SK-N-SH (cell line): ENCODE measurements around the gene HOXB9. TPM values are rescaled to one million over a fixed set of nuclear protein-coding genes. Genes with fewer than 3 reads are reported as not detected.

ENCODE experiments used
- CTCF ChIA-PET: fragments of 300-600, 350-600 bp; formaldehyde crosslinking; extraction: SDS; loops from one replicate; lab custom pipeline; 2021; lab: Yijun Ruan, JAX
- POLR2A ChIA-PET: fragments of 350-600 bp; sonication (Branson Sonifier 250); formaldehyde crosslinking; extraction: SDS; loops from one replicate; lab custom pipeline; 2020; ENCODE audit warnings: antibody characterized with exemption, inconsistent platforms; lab: Yijun Ruan, JAX
- DNase-seq: peaks from one replicate; pipeline ENCODE4 v3.0.0; 2012
- H2AFZ ChIP-seq: fragments of 200-600 bp; sonication (generic); 2 replicates; pipeline ENCODE4 v1.8.1; 2016; ENCODE audit warnings: antibody characterized with exemption, mild to moderate bottlenecking, low read depth
- H3F3A ChIP-seq: fragments of 200-600 bp; sonication (generic); replicated peaks from 2 replicates; pipeline ENCODE3; 2016; ENCODE audit warnings: antibody characterized with exemption, mild to moderate bottlenecking; ENCODE audit not compliant: insufficient read depth
- H3K27ac ChIP-seq, 2 experiments: fragments of 200-500 bp in 1 of 2; fragments of 200-600 bp in 1 of 2; sonication (Bioruptor generic) in 1 of 2; sonication (generic), shearing (Covaris generic) in 1 of 2; 2 replicates each; pipeline versions ENCODE4 v1.5.1 to v1.6.1; 2014 to 2016; ENCODE audit warnings: low read depth in 2 of 2, inconsistent platforms in 1 of 2, low read length in 1 of 2, mild to moderate bottlenecking in 1 of 2, mixed read lengths in 1 of 2
- H3K27me3 ChIP-seq: fragments of 200-600 bp; sonication (generic), shearing (Covaris generic); 2 replicates; pipeline ENCODE4 v1.6.1; 2016; ENCODE audit warnings: mixed run types; ENCODE audit not compliant: insufficient read depth
- H3K36me3 ChIP-seq, 2 experiments: fragments of 200-500 bp in 1 of 2; fragments of 200-600 bp in 1 of 2; sonication (Bioruptor generic) in 1 of 2; sonication (generic) in 1 of 2; replicated peaks in 1 of 2; 2 replicates each; pipeline versions ENCODE3 to v1.5.1; 2014 to 2016; ENCODE audit warnings: low read length in 1 of 2, mild to moderate bottlenecking in 1 of 2; ENCODE audit not compliant: insufficient read depth in 2 of 2, control insufficient read depth in 1 of 2
- H3K4me1 ChIP-seq, 2 experiments: fragments of 200-500 bp in 1 of 2; fragments of 200-600 bp in 1 of 2; sonication (Bioruptor generic) in 1 of 2; sonication (generic), shearing (Covaris generic) in 1 of 2; 2 replicates each; pipeline versions ENCODE4 v1.5.1 to v1.6.1; 2014 to 2016; ENCODE audit warnings: low read depth in 1 of 2, low read length in 1 of 2, mixed run types in 1 of 2; ENCODE audit not compliant: insufficient read depth in 2 of 2, control insufficient read depth in 1 of 2
- H3K4me2 ChIP-seq: fragments of 200-600 bp; sonication (generic), shearing (Covaris generic); 2 replicates; pipeline ENCODE4 v1.6.1; 2017; ENCODE audit warnings: mixed run types
- H3K4me3 ChIP-seq, 2 experiments: fragments of 200-500 bp in 1 of 2; fragments of 200-600 bp in 1 of 2; sonication (Bioruptor generic) in 1 of 2; sonication (generic), shearing (Covaris generic) in 1 of 2; 2 replicates each; pipeline versions ENCODE4 v1.5.1 to v1.8.1; 2014 to 2016; ENCODE audit warnings: low read depth in 2 of 2, inconsistent platforms in 1 of 2, low read length in 1 of 2, mild to moderate bottlenecking in 1 of 2, mixed read lengths in 1 of 2, moderate library complexity in 1 of 2
- H3K79me2 ChIP-seq: fragments of 200-600 bp; sonication (generic); 2 replicates; pipeline ENCODE4 v1.8.1; 2017; ENCODE audit warnings: mild to moderate bottlenecking; ENCODE audit not compliant: insufficient read depth
- H3K9ac ChIP-seq: fragments of 200-600 bp; sonication (generic); 2 replicates; pipeline ENCODE4 v1.6.1; 2017; ENCODE audit warnings: mixed run types
- H3K9me2 ChIP-seq: fragments of 200-600 bp; sonication (generic); 2 replicates; pipeline ENCODE4 v1.6.1; 2017; ENCODE audit warnings: mixed run types
- H3K9me3 ChIP-seq: fragments of 200-600 bp; sonication (generic); 2 replicates; pipeline ENCODE4 v1.6.1; 2017; ENCODE audit warnings: mixed run types, mild to moderate bottlenecking, moderate library complexity
- H4K20me1 ChIP-seq: fragments of 200-600 bp; sonication (generic); 2 replicates; pipeline ENCODE4 v1.6.1; 2017; ENCODE audit warnings: mild to moderate bottlenecking, mixed run types; ENCODE audit not compliant: insufficient read depth
- EZH2phosphoT487 ChIP-seq: fragments of 200-600 bp; sonication (generic); IDR thresholded peaks from 2 replicates; pipeline ENCODE4 v1.6.1; 2017; ENCODE audit warnings: low read depth, mixed run types, mild to moderate bottlenecking, antibody characterized with exemption, moderate library complexity, borderline replicate concordance
- FOXM1 ChIP-seq: IDR thresholded peaks from 2 replicates; pipeline ENCODE4 v1.4.0; 2012; ENCODE audit warnings: low read depth, mild to moderate bottlenecking
- MXI1 ChIP-seq: IDR thresholded peaks from 2 replicates; pipeline ENCODE4 v1.6.1; 2012; ENCODE audit warnings: mild to moderate bottlenecking, low read depth, low read length, improper control_type of control experiment
- TEAD4 ChIP-seq: IDR thresholded peaks from 2 replicates; pipeline ENCODE4 v1.4.0; 2012; ENCODE audit warnings: mild to moderate bottlenecking, borderline replicate concordance; ENCODE audit not compliant: insufficient read depth
- USF1 ChIP-seq: IDR thresholded peaks from 2 replicates; pipeline ENCODE4 v1.4.0; 2012; ENCODE audit warnings: low read depth, borderline replicate concordance
- WGBS: methylation state at CpG from one replicate; pipeline ENCODE4 v1.1.6; 2017; ENCODE audit warnings: low lambda C conversion rate; 5-methylcytosine and 5-hydroxymethylcytosine counted together
- polyA plus RNA-seq, 3 experiments: library from polyadenylated mRNA; depleted of rRNA; stranded (reverse); fragments of >200 nt; gene quantifications; 2 replicates each; pipeline ENCODE4 v1.2.3, GENCODE V29; 2012
- TF ChIP-seq, protein P1 (sequence below): IDR thresholded peaks from 2 replicates; pipeline ENCODE4 v1.4.0; 2012; ENCODE audit warnings: low read depth, borderline replicate concordance

The HOXB9 gene
- polyA plus RNA-seq, 1 of the 3 experiments (the other 2 are of a cell fraction): not detected

GRCh38 chr17:48616717-48617470, 9.3 kb downstream of the HOXB9 start:
- Histone ChIP-seq H3K79me2 (no peaks in the 10 kb centered on the region), H2AFZ (no peak overlapping the region), H3K4me3 (no peak overlapping the region), H3K9ac (no peak overlapping the region), H3K27me3 (peaks cover 99% of the 10 kb centered on the region), H3K36me3 (no peaks in the 10 kb centered on the region), H3F3A (no peaks in the 10 kb centered on the region), H3K27ac (no peak overlapping the region), H3K9me3 (no peaks in the 10 kb centered on the region), H3K9me2 (no peaks in the 10 kb centered on the region), H4K20me1 (peaks cover 27% of the 10 kb centered on the region), H3K4me2 (no peak overlapping the region), H3K4me1 (no peaks in the 10 kb centered on the region)
- ChIA-PET CTCF (interaction anchor here (0.7 to 5.9 kb wide), 23 partner anchors 15 to 592 kb away, joined by 3 to 59 read pairs (median 11); partner anchors contain the start of gene HOXB5), POLR2A (no interaction called here)
- WGBS: 8% methylated on average over 15 of the region's 15 CpGs
- TF ChIP-seq EZH2phosphoT487 (0 out of 2 replicates have a peak, but pooled peaks have one; percentile 8), TEAD4 (no peak)
- TF ChIP-seq, protein P1, sequence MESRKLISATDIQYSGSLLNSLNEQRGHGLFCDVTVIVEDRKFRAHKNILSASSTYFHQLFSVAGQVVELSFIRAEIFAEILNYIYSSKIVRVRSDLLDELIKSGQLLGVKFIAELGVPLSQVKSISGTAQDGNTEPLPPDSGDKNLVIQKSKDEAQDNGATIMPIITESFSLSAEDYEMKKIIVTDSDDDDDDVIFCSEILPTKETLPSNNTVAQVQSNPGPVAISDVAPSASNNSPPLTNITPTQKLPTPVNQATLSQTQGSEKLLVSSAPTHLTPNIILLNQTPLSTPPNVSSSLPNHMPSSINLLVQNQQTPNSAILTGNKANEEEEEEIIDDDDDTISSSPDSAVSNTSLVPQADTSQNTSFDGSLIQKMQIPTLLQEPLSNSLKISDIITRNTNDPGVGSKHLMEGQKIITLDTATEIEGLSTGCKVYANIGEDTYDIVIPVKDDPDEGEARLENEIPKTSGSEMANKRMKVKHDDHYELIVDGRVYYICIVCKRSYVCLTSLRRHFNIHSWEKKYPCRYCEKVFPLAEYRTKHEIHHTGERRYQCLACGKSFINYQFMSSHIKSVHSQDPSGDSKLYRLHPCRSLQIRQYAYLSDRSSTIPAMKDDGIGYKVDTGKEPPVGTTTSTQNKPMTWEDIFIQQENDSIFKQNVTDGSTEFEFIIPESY: no peak
- no peak for DNase-seq

GRCh38 chr17:48615963-48616716, 10.0 kb downstream of the HOXB9 start:
- Histone ChIP-seq H3K27me3 (peaks cover 99% of the 10 kb centered on the region), H3K9ac (no peak overlapping the region), H3K27ac (no peak overlapping the region), H4K20me1 (peaks cover 29% of the 10 kb centered on the region), H3K9me3 (no peaks in the 10 kb centered on the region), H3K4me1 (no peaks in the 10 kb centered on the region), H3K4me3 (no peak overlapping the region), H2AFZ (no peak overlapping the region), H3F3A (no peaks in the 10 kb centered on the region), H3K4me2 (no peak overlapping the region), H3K9me2 (no peaks in the 10 kb centered on the region), H3K79me2 (no peaks in the 10 kb centered on the region), H3K36me3 (no peaks in the 10 kb centered on the region)
- ChIA-PET CTCF (interaction anchor here (0.7 to 4.2 kb wide), 9 partner anchors 10 to 591 kb away, joined by 3 to 33 read pairs (median 4); partner anchors contain the start of genes HOXB5 and HOXB9), POLR2A (no interaction called here)
- no peak for DNase-seq
- no peak for TF ChIP-seq MXI1
- TF ChIP-seq EZH2phosphoT487: peak; percentile 49; the same call in 1 of the 2 replicates
- no peak for TF ChIP-seq FOXM1
- TF ChIP-seq USF1: no peak
- 20% methylated on average over 17 of the region's 17 CpGs for WGBS
